HepG2 (cell line): ENCODE results near the gene SYCP2. TPM values are rescaled to one million over a fixed set of nuclear protein-coding genes. Genes with fewer than 3 reads are reported as not detected.

Experiments used
- ATAC-seq: fragments of 200-7000 bp; cut with Tn5 transposase; 3 replicates; pipeline ENCODE4 v1.9.1; 2020; ENCODE audit warnings: mild to moderate bottlenecking, moderate library complexity
- BruUV-seq: library from RNA; stranded (reverse); fragments of 400-500 nt; replicated peaks from 2 replicates; lab custom pipeline; 2021; lab: Mats Ljungman, UMichigan
- CTCF ChIA-PET: fragments of 300-600 bp; formaldehyde crosslinking; extraction: SDS; loops from one replicate; lab custom pipeline; 2021; ENCODE audit warnings: low total read pairs, inconsistent platforms, low intra/inter-chr PET ratio; lab: Yijun Ruan, JAX
- POLR2A ChIA-PET: fragments of 350-600 bp; sonication (Branson Sonifier 250); formaldehyde crosslinking; loops from one replicate; lab custom pipeline; 2020; ENCODE audit warnings: antibody characterized with exemption, inconsistent platforms; lab: Yijun Ruan, JAX
- DNase-seq: peaks from one replicate; pipeline ENCODE4 v3.0.0-alpha.2; 2015; ENCODE audit warnings: low spot score
- FAIRE-seq: peaks from 3 replicates; lab custom pipeline; 2011; peaks lifted over from hg19 to GRCh38; lab: Jason Lieb, UNC
- H2AFZ ChIP-seq: one replicate; pipeline ENCODE4 v1.6.1; 2011; ENCODE audit warnings: low read length, inconsistent platforms
- H3K27ac ChIP-seq: fragments of 300-600 bp; 3 replicates; pipeline ENCODE4 v1.8.0; 2011; ENCODE audit warnings: mixed run types, mild to moderate bottlenecking, mixed read lengths, low read length, inconsistent platforms; ENCODE audit not compliant: insufficient read depth; ENCODE audit errors: extremely low read length
- H3K27me3 ChIP-seq, 2 experiments: fragments of 200-600 bp in 1 of 2; 2 replicates in 1 of 2; 3 replicates in 1 of 2; pipeline versions ENCODE4 v1.6.0 to v1.8.0; 2011; ENCODE audit warnings: low read length in 2 of 2, mild to moderate bottlenecking in 2 of 2, moderate library complexity in 2 of 2, inconsistent platforms in 1 of 2; ENCODE audit not compliant: insufficient read depth in 2 of 2, control insufficient read depth in 1 of 2
- H3K36me3 ChIP-seq, 2 experiments: fragments of 200-600 bp in 1 of 2; replicated peaks in 1 of 2; 2 replicates in 1 of 2; 3 replicates in 1 of 2; pipeline versions ENCODE4 v1.5.1 to v1.8.0; 2011; ENCODE audit warnings: low read length in 2 of 2, inconsistent platforms in 1 of 2; ENCODE audit not compliant: insufficient read depth in 2 of 2, control insufficient read depth in 1 of 2
- H3K4me1 ChIP-seq: 2 replicates; pipeline ENCODE4 v1.5.1; 2012; ENCODE audit warnings: low read length, inconsistent platforms; ENCODE audit not compliant: insufficient read depth
- H3K4me2 ChIP-seq: 2 replicates; pipeline ENCODE4 v1.6.0; 2011; ENCODE audit warnings: low read depth, low read length, inconsistent platforms
- H3K4me3 ChIP-seq, 3 experiments: fragments of 200-600 bp in 1 of 3; sonication (generic), shearing (Covaris generic) in 1 of 3; replicated peaks in 1 of 3; 2 replicates each; pipeline ENCODE4 v1.5.1; 2011 to 2016; ENCODE audit warnings: low read length in 3 of 3, inconsistent platforms in 2 of 3, low read depth in 2 of 3, mild to moderate bottlenecking in 2 of 3, control low read depth in 1 of 3, mixed read lengths in 1 of 3; ENCODE audit not compliant: insufficient read depth in 1 of 3
- H3K79me2 ChIP-seq: one replicate; pipeline ENCODE4 v1.6.1; 2011; ENCODE audit warnings: low read length, inconsistent platforms; ENCODE audit not compliant: insufficient read depth
- H3K9ac ChIP-seq: 2 replicates; pipeline ENCODE4 v1.6.0; 2011; ENCODE audit warnings: mild to moderate bottlenecking, low read depth, low read length, inconsistent platforms; ENCODE audit not compliant: insufficient read depth
- H3K9me3 ChIP-seq: 2 replicates; pipeline ENCODE4 v1.5.1; 2012; ENCODE audit warnings: mild to moderate bottlenecking, low read length
- H4K20me1 ChIP-seq: 2 replicates; pipeline ENCODE4 v1.6.0; 2011; ENCODE audit warnings: inconsistent platforms, mild to moderate bottlenecking, low read length, moderate library complexity; ENCODE audit not compliant: insufficient read depth
- ARID3A ChIP-seq: IDR thresholded peaks from 2 replicates; pipeline ENCODE4 v1.6.1; 2012; ENCODE audit warnings: low read depth, low read length, improper control_type of control experiment
- CEBPZ ChIP-seq: IDR thresholded peaks from 2 replicates; pipeline ENCODE4 v1.6.1; 2012; ENCODE audit warnings: low read length, improper control_type of control experiment
- CTCF ChIP-seq: sonication (generic); formaldehyde crosslinking; IDR thresholded peaks from 2 replicates; pipeline ENCODE4 v1.5.0; 2020; ENCODE audit warnings: mild to moderate bottlenecking, missing genetic modification reagents, moderate library complexity
- HNRNPLL ChIP-seq: fragments of 200-400 bp; formaldehyde crosslinking; IDR thresholded peaks from 2 replicates; pipeline ENCODE4 v1.6.1; 2017; ENCODE audit warnings: mild to moderate bottlenecking, low read depth, low read length; ENCODE audit not compliant: poor library complexity, severe bottlenecking
- SRF ChIP-seq: IDR thresholded peaks from 2 replicates; pipeline ENCODE4 v1.6.1; 2011; ENCODE audit warnings: mild to moderate bottlenecking, low read depth, low read length, moderate library complexity
- STAG1 ChIP-seq: sonication (generic); formaldehyde crosslinking; IDR thresholded peaks from 2 replicates; pipeline ENCODE4 v1.4.0; 2020; ENCODE audit warnings: missing genetic modification reagents
- ZNF263 ChIP-seq: sonication (generic); formaldehyde crosslinking; IDR thresholded peaks from 2 replicates; pipeline ENCODE4 v1.4.0; 2020; ENCODE audit warnings: missing genetic modification reagents
- ZNF878 ChIP-seq: sonication (generic); formaldehyde crosslinking; IDR thresholded peaks from 2 replicates; pipeline ENCODE4 v1.8.1; 2023; ENCODE audit warnings: mild to moderate bottlenecking, missing genetic modification reagents, moderate library complexity
- WGBS: methylation state at CpG from one replicate; pipeline ENCODE4 v1.1.6; 2017; ENCODE audit warnings: low lambda C conversion rate; 5-methylcytosine and 5-hydroxymethylcytosine counted together
- in situ Hi-C: cut with HindIII; loops from 2 replicates; pipeline ENCODE4 v1.10.0; 2017; ENCODE audit warnings: low pct_unique_long_range_greater_than_20kb; ENCODE audit not compliant: extremely low pct_ligation_motif_present
- intact Hi-C: fragments of 100-400 bp; cut with micrococcal nuclease; formaldehyde crosslinking; loops from one replicate; pipeline ENCODE4 v1.10.0; 2022; ENCODE audit not compliant: unreplicated experiment
- polyA plus RNA-seq, 8 experiments: library from polyadenylated mRNA; depleted of rRNA in 3 of 8; stranded (reverse) in 7 of 8; unstranded in 1 of 8; fragments of >200 nt; fragmentation: Illumina TruSeq in 4 of 8; extraction: Trizol in 4 of 8; gene quantifications; 2 replicates each; pipeline versions ENCODE4 v1.2.1 to v1.2.3, GENCODE V29; 2011 to 2016; ENCODE audit warnings: low read depth in 4 of 8, missing spikeins in 1 of 8, mixed read lengths in 1 of 8; ENCODE audit not compliant: insufficient read depth in 1 of 8
- total RNA-seq, 5 experiments: library from RNA; depleted of rRNA; stranded (reverse); fragments of >200 nt; fragmentation: Illumina TruSeq; extraction: Trizol; gene quantifications; 2 replicates each; pipeline ENCODE4 v1.2.3, GENCODE V29; 2016; ENCODE audit warnings: low read depth in 1 of 5
- TF ChIP-seq, protein P1 (sequence below): sonication (generic); formaldehyde crosslinking; IDR thresholded peaks from 2 replicates; pipeline ENCODE4 v1.4.0; 2020; ENCODE audit warnings: missing genetic modification reagents, mild to moderate bottlenecking, borderline replicate concordance

Gene SYCP2
- total and polyA plus RNA-seq, 2 of the 13 experiments (the other 11 are each of a cell fraction or from before 2014, with no cell fraction given), result 0.07 to 0.24 TPM

DNA sequence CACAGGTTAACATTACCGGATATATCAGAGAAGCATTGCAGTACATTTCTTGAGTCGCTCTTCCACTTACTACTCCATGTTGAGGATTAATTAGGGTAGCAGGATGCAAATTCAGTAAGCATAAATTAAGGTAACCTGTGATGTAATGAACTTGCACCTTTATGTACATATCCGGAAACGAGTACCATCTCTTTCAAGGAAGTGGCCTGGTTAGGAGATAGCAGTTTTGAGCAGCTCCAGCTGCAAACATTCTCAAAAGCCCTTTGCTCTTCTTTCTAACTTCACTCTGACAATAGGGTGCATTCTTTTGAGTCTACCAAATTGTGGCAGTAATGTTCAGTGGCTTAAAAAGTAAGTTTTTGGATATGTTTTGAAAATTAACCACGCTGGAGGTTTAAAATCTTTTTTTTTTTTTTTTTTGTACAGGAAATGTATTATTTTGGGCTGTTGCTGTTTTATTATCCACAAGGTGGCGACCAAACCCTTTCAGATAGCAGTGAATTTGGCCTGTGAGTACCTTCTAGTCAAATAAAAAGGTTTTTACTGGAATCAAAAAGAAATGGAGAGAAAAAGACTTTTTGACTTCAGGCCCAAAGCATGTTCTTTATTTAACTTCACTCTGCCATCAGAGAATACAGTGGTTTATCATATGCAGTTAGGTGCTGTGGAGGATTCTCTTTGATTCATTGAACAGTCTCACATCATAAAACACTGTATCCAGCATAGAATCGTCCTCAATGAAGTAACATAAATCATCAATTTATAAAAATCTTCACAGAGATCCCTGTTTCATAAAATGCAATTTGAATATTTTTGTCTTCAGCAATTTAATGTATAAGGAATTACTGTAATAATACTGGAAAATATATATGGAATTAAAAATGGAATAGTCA, 15.6 kb upstream of the SYCP2 start:
- Histone ChIP-seq H3K4me3 (no peak overlapping the region), H3K9ac (no peak overlapping the region), H3K4me2 (no peak overlapping the region), H3K36me3 (peaks cover 8 to 12% of the 10 kb centered on the region in 2 experiments; a peak in 4 of 5 replicates), H3K79me2 (no peaks in the 10 kb centered on the region), H3K9me3 (no peaks in the 10 kb centered on the region), H4K20me1 (no peaks in the 10 kb centered on the region), H3K4me1 (no peaks in the 10 kb centered on the region), H2AFZ (no peak overlapping the region), H3K27me3 (no peaks in the 10 kb centered on the region), H3K27ac (no peak overlapping the region)
- peak; percentile 59 for TF ChIP-seq CTCF (CRISPR knock-in tag)
- TF ChIP-seq, protein P1, sequence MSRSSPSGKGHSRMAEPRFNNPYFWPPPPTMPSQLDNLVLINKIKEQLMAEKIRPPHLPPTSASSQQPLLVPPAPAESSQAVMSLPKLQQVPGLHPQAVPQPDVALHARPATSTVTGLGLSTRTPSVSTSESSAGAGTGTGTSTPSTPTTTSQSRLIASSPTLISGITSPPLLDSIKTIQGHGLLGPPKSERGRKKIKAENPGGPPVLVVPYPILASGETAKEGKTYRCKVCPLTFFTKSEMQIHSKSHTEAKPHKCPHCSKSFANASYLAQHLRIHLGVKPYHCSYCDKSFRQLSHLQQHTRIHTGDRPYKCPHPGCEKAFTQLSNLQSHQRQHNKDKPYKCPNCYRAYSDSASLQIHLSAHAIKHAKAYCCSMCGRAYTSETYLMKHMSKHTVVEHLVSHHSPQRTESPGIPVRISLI, result peak; percentile 61
- no peak for TF ChIP-seq HNRNPLL
- TF ChIP-seq ZNF878, result no peak
- TF ChIP-seq ARID3A, result peak; percentile 94
- TF ChIP-seq SRF, result no peak
- peak; percentile 30; the same call in 1 of the 2 replicates for TF ChIP-seq STAG1
- TF ChIP-seq ZNF263 (CRISPR knock-in tag), result no peak
- TF ChIP-seq CEBPZ, result no peak
- in situ Hi-C loops (no loop called here), intact Hi-C loops (loop anchor here (1.0 kb wide), 1 partner anchor 101 kb away; no protein-coding TSS in a partner anchor)
- peak; percentile 69 for ATAC-seq
- no TSS peak for BruUV-seq
- ChIA-PET POLR2A (interaction anchor here (1.3 kb wide), 1 partner anchor 9 kb away, joined by 10 read pairs; the partner anchor contains the start of genes FAM217B and PPP1R3D), CTCF (interaction anchor here (0.8 to 1.8 kb wide), 2 partner anchors 15 to 101 kb away, joined by 4 to 5 read pairs; no protein-coding TSS in a partner anchor)
- peak; percentile 48 for FAIRE-seq
- WGBS, result 54% methylated on average over 7 of the region's 7 CpGs
- peak; percentile 63 for DNase-seq
